ENCODE data around the gene FXYD1. TPM values are rescaled to one million over a fixed set of nuclear protein-coding genes. Genes with fewer than 3 reads are reported as not detected.

The FXYD1 gene
- total RNA-seq, 1 experiment from 2014 or later = 13.3 TPM

- POLR2A ChIA-PET = no interaction called here
- Mint-ChIP-seq H3K36me3 (no peaks in the 10 kb centered on the region), H3K27me3 (ENCODE audit: low read depth) (no peaks in the 10 kb centered on the region), H3K9me3 (no peaks in the 10 kb centered on the region), H3K27ac (no peak overlapping the region), H3K4me1 (peaks cover 21% of the 10 kb centered on the region), H3K4me3 (no peak overlapping the region)
- CTCF ChIA-PET = interaction anchor here (0.6 to 1.9 kb wide), 2 partner anchors 41 to 47 kb away, joined by 3 to 6 read pairs; partner anchors contain the start of gene LGI4
- DNase-seq (ENCODE audit: low spot score) = no peak
- TF ChIP-seq E2F4 (CRISPR knock-in tag; IDR thresholded peaks at IDR 0.05; ENCODE audit: borderline replicate concordance, low read depth) (no peak), TCF7 (CRISPR knock-in tag; IDR thresholded peaks at IDR 0.05; ENCODE audit: low read depth) (no peak), ZNF512 (CRISPR knock-in tag; IDR thresholded peaks at IDR 0.05; ENCODE audit: borderline replicate concordance) (no peak), ZNF396 (CRISPR knock-in tag; IDR thresholded peaks at IDR 0.05; ENCODE audit: borderline replicate concordance) (no peak), NR3C1 (CRISPR knock-in tag; conservative IDR thresholded peaks at IDR 0.05; ENCODE audit: low read depth) (no peak), ATF1 (CRISPR knock-in tag; IDR thresholded peaks at IDR 0.05) (no peak), ZNF219 (CRISPR knock-in tag; IDR thresholded peaks at IDR 0.05; ENCODE audit: borderline replicate concordance) (no peak), JAZF1 (CRISPR knock-in tag; IDR thresholded peaks at IDR 0.05) (no peak), FOXJ3 (CRISPR knock-in tag; IDR thresholded peaks at IDR 0.05; ENCODE audit: borderline replicate concordance) (no peak)
- no peak for ATAC-seq
Measured at GRCh38 chr19:35093941-35094647, 44.5 kb upstream of the FXYD1 start.

DNA sequence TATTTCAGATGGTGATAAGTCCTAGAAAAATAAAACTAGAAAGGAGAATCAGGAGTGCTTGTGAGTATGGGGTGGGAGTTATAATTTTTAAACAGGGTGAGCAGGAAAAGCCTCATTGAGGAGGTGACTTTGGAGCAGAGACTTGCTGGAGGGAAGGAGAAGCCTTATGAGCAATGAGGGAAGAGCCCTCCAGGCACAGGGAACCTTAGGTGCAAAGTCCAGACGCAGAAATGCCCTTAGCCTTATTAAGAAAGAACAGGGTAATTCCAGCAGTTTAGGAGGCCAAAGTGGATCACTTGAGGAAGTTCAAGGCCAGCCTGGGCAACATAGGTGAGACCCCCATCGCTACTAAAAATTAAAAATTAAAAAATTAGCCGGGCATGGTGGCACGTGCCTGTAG lies 44.0 kb upstream of the FXYD1 start:
- CTCF ChIA-PET = no interaction called here
- no peaks in the 10 kb centered on the region for H3K9me3 Mint-ChIP-seq
- no peak overlapping the region for H3K27ac Mint-ChIP-seq
- DNase-seq (ENCODE audit: low spot score) (no peak), ATAC-seq (no peak)
- no peak for TF ChIP-seq ZNF423 (CRISPR knock-in tag; IDR thresholded peaks at IDR 0.05)
- no peak for TF ChIP-seq ZNF219 (CRISPR knock-in tag; IDR thresholded peaks at IDR 0.05; ENCODE audit: borderline replicate concordance)
- TF ChIP-seq CREB1 (CRISPR knock-in tag; IDR thresholded peaks at IDR 0.05) = no peak
- POLR2A ChIA-PET = no interaction called here
- peaks cover 21% of the 10 kb centered on the region for H3K4me1 Mint-ChIP-seq
- H3K36me3 Mint-ChIP-seq = no peaks in the 10 kb centered on the region
- no peaks in the 10 kb centered on the region for H3K27me3 Mint-ChIP-seq (ENCODE audit: low read depth)
- no peak overlapping the region for H3K4me3 Mint-ChIP-seq

DNA sequence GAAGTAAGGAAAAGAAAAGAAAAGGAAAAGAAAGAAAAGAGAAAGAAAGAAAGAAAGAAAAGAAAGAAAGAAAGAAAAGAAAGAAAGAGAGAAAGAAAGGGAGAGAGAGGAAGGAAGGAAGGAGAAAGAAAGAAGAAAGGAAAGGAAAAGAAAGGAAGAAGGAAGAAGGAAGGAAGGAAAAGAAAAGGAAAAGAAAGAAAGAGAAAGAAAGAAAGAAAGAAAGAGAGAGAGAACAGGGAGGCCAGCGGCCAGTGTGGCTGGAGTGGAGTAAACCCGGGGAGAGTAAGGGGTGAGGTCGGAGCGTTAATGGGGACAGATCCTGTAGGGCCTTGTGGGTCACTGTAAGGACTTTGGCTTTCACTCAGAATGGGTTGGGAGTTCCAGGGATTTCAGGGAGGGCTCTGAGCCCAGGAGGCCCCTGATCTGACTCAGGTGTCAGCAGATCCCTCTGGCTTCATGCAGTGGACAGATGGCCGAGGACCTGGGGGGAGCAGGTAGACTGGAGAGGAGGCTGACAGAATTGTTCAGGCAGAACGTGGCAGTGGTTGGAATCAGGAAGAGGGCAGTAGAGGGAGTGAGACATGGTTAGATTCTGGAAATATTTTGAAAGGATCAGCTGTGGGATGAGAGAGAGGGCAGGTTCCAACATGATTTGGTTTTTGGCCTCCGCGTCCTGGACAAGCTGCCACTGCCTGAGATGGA lies 42.8 kb upstream of the FXYD1 start:
- Mint-ChIP-seq H3K9me3 (no peaks in the 10 kb centered on the region), H3K36me3 (no peaks in the 10 kb centered on the region), H3K4me3 (no peak overlapping the region), H3K27ac (no peak overlapping the region), H3K4me1 (peaks cover 18% of the 10 kb centered on the region), H3K27me3 (ENCODE audit: low read depth) (no peaks in the 10 kb centered on the region)
- ATAC-seq (no peak), DNase-seq (ENCODE audit: low spot score) (no peak)
- TF ChIP-seq TEAD4 (CRISPR knock-in tag; IDR thresholded peaks at IDR 0.05) (no peak), ELF4 (CRISPR knock-in tag; IDR thresholded peaks at IDR 0.05; ENCODE audit: low read depth) (no peak), ZNF263 (CRISPR knock-in tag; IDR thresholded peaks at IDR 0.05; ENCODE audit: low read depth) (no peak), NR1H2 (CRISPR knock-in tag; IDR thresholded peaks at IDR 0.05) (no peak), ZNF416 (CRISPR knock-in tag; IDR thresholded peaks at IDR 0.05) (no peak), ESRRA (CRISPR knock-in tag; IDR thresholded peaks at IDR 0.05; ENCODE audit: borderline replicate concordance) (no peak), ATF1 (CRISPR knock-in tag; IDR thresholded peaks at IDR 0.05) (no peak), IRF2 (CRISPR knock-in tag; IDR thresholded peaks at IDR 0.05; ENCODE audit: borderline replicate concordance, low read depth) (no peak), ZNF671 (CRISPR knock-in tag; IDR thresholded peaks at IDR 0.05) (no peak), ZNF396 (CRISPR knock-in tag; IDR thresholded peaks at IDR 0.05; ENCODE audit: borderline replicate concordance) (no peak), SP1 (CRISPR knock-in tag; conservative IDR thresholded peaks at IDR 0.05) (no peak), ATF2 (CRISPR knock-in tag; IDR thresholded peaks at IDR 0.05; ENCODE audit: borderline replicate concordance, low read depth) (no peak)
- TF ChIP-seq, protein P1, sequence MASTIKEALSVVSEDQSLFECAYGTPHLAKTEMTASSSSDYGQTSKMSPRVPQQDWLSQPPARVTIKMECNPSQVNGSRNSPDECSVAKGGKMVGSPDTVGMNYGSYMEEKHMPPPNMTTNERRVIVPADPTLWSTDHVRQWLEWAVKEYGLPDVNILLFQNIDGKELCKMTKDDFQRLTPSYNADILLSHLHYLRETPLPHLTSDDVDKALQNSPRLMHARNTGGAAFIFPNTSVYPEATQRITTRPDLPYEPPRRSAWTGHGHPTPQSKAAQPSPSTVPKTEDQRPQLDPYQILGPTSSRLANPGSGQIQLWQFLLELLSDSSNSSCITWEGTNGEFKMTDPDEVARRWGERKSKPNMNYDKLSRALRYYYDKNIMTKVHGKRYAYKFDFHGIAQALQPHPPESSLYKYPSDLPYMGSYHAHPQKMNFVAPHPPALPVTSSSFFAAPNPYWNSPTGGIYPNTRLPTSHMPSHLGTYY (CRISPR knock-in tag; IDR thresholded peaks at IDR 0.05) = no peak
- ChIA-PET CTCF (interaction anchor here (0.6 to 3.0 kb wide), 6 partner anchors 19 to 348 kb away, joined by 3 to 12 read pairs (median 6); no protein-coding TSS in a partner anchor), POLR2A (no interaction called here)

Data from WTC11 (cell line).